ENCODE data around the gene RICTOR. TPM values are rescaled to one million over a fixed set of nuclear protein-coding genes. Genes with fewer than 3 reads are reported as not detected.

Gene RICTOR
- total and polyA plus RNA-seq, 11 donors, result 6.8 to 76.3 (median 30.8) TPM

- Histone ChIP-seq H3K36me3 (peaks cover 0 to 39% (median 24%) of the 10 kb centered on the region in 9 donors), H3K4me1 (no peaks in the 10 kb centered on the region), H3K27me3 (no peaks in the 10 kb centered on the region), H3K27ac (no peak overlapping the region), H3K9me3 (peaks cover 0 to 7% (median 0%) of the 10 kb centered on the region in 12 donors), H3K4me3 (no peak overlapping the region)
- intact Hi-C loops (cut with DNase I), result no loop called here
- TF ChIP-seq, protein P1, sequence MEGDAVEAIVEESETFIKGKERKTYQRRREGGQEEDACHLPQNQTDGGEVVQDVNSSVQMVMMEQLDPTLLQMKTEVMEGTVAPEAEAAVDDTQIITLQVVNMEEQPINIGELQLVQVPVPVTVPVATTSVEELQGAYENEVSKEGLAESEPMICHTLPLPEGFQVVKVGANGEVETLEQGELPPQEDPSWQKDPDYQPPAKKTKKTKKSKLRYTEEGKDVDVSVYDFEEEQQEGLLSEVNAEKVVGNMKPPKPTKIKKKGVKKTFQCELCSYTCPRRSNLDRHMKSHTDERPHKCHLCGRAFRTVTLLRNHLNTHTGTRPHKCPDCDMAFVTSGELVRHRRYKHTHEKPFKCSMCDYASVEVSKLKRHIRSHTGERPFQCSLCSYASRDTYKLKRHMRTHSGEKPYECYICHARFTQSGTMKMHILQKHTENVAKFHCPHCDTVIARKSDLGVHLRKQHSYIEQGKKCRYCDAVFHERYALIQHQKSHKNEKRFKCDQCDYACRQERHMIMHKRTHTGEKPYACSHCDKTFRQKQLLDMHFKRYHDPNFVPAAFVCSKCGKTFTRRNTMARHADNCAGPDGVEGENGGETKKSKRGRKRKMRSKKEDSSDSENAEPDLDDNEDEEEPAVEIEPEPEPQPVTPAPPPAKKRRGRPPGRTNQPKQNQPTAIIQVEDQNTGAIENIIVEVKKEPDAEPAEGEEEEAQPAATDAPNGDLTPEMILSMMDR (IDR thresholded peaks at IDR 0.05), result no peak
- no peak for TF ChIP-seq POLR2A (IDR thresholded peaks at IDR 0.05)
- ATAC-seq, result no peak
- DNase-seq, result no peak
- 91 to 94% (median 92%) methylated on average over 1 of the region's 1 CpG for WGBS, 4 donors
Observed at GRCh38 chr5:38889424-38889823, 184.8 kb downstream of the RICTOR start.

DNA sequence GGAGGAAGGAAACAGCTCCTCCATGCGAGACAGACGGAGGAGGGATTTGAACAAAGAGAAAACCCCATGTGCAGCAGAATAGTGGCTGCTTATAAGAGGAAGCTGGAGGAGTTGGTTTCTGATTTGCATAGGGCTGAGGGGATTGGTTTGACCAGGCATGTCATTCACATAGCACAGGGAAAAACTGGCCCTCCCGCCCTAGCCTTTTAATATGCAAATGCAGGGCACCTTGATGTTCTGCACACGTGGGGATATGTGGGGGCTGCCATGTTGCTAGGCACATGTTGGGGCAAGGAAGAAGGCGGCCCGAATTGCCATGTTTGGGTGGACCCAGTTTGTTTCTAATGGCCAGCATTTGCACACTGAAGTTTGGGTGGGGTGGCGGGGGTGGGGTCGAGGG, 186.2 kb downstream of the RICTOR start:
- Histone ChIP-seq H3K27me3 (no peaks in the 10 kb centered on the region), H3K4me3 (no peak overlapping the region), H3K9me3 (no peaks in the 10 kb centered on the region), H3K4me1 (peaks cover 0 to 4% (median 0%) of the 10 kb centered on the region in 12 donors), H3K36me3 (peaks cover 0 to 53% (median 36%) of the 10 kb centered on the region in 9 donors), H3K27ac (no peak overlapping the region)
- intact Hi-C loops (cut with DNase I), result no loop called here
- 66 to 81% (median 69%) methylated on average over 8 of the region's 8 CpGs for WGBS, 4 donors
- ATAC-seq (no peak), DNase-seq (no peak)
- TF ChIP-seq, protein P1 (IDR thresholded peaks at IDR 0.05), result no peak
- no peak for TF ChIP-seq POLR2A (IDR thresholded peaks at IDR 0.05)

Other genes with a start within 250 kb of the RICTOR start
- 10 to 100 TPM in 5 of 9 donors, 1 to 10 TPM in 4; 8.1 to 39.2 (median 12.0) TPM for gene OSMR, start 228.4 kb downstream of the RICTOR start, total RNA-seq
- 10 to 100 TPM in 1 of 2 donors, 1 to 10 TPM in 1; 4.2 to 14.2 TPM for gene OSMR, start 228.4 kb downstream of the RICTOR start, polyA plus RNA-seq
- 10 to 100 TPM in 2 of 9 donors, 1 to 10 TPM in 7; 1.6 to 67.2 (median 3.1) TPM for gene FYB1, start 145.2 kb upstream of the RICTOR start, total RNA-seq
- under 1 TPM; 0.82 to 0.88 TPM for gene FYB1, start 145.2 kb upstream of the RICTOR start, polyA plus RNA-seq